ENCODE measurements around the gene PCDH15.

DNA sequence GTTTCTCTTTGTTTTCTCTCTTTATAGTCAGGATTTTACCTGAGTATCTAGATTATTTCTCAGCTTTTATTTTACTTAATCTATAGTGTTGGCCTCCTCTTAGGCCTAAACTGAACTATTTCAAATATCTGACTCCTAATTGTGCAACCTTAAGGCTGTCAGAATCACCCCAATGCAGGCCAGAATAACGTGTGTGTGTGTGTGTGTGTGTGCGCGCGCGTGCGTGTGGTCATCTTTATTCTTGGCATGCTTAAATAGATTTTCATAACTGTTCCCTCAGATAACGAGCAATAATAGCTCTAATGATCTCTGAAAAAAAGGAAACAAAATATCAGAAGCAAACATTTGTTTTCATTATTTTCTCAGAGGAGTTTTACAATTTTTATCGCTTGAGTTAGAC, 92.4 kb downstream of the PCDH15 start:
- TF ChIP-seq, protein P1, sequence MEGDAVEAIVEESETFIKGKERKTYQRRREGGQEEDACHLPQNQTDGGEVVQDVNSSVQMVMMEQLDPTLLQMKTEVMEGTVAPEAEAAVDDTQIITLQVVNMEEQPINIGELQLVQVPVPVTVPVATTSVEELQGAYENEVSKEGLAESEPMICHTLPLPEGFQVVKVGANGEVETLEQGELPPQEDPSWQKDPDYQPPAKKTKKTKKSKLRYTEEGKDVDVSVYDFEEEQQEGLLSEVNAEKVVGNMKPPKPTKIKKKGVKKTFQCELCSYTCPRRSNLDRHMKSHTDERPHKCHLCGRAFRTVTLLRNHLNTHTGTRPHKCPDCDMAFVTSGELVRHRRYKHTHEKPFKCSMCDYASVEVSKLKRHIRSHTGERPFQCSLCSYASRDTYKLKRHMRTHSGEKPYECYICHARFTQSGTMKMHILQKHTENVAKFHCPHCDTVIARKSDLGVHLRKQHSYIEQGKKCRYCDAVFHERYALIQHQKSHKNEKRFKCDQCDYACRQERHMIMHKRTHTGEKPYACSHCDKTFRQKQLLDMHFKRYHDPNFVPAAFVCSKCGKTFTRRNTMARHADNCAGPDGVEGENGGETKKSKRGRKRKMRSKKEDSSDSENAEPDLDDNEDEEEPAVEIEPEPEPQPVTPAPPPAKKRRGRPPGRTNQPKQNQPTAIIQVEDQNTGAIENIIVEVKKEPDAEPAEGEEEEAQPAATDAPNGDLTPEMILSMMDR (IDR thresholded peaks at IDR 0.05; ENCODE audit: insufficient read depth, low read length, poor library complexity, severe bottlenecking), result no peak
- TF ChIP-seq EZH2phosphoT487 (conservative IDR thresholded peaks at IDR 0.05; ENCODE audit: low read length), result no peak
